Measurements from ENCODE around the gene C7orf25.

C7orf25 gene

DNA sequence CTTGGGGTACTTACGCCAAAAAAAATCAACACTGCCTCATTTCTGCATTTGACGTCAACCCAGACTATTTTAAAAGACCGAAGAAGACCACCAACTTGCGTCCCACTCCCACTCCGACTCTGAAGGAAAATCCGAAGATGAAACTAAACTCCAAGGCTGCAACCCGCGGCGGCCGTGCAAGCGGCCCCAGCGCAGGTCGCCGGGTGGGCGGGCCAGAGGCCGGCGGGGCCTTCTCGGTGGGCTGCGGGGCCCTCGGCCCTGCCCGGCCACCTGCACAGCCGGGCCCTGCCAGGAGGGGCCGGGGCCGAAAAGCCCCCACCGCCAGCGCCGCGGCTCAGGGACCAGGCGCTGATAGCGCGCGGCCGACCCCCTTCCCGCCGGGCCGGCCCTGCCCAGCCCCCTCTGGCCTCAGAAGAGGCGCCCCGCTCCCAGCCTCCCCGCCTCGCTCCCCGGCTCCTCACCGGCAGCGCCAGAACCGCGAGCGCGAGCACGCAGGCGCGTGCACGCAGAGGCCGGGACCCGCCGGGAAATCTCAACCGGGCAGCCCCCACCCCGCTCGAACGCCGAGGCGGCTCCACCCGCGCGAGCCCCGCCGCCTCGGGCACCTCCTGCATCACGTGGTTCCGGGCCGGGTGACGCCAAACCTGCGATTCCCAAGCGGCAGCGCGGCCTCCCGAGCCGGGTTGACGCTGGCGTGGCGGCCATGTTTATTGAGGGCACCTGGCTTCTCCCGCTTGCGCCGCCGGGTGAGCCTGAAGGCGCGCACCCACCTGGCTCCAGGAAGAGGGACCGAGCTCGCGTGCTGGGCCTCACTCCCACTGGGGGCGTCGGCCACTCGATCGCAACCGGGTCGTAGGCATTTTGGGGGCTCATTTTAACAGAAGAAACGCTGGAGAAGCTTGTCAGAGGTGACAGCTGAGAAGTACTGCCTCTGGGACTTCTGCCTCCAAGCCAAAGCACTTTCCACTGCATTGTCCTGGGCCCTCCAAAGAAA is at the start of gene C7orf25:
C7orf25 (minus strand) TSS at position 617 of the 994 bp plus-strand sequence. CDS start 1,170 bp downstream, outside the sequence.
- Histone ChIP-seq H3K4me1 (ENCODE audit: low read length) (peaks cover 23% of the 10 kb centered on the region), H3K9me3 (ENCODE audit: insufficient read depth, low read length) (no peaks in the 10 kb centered on the region), H3K36me3 (replicated peaks; ENCODE audit: low read depth, low read length) (peaks cover 23% of the 10 kb centered on the region), H3K9ac (ENCODE audit: low read length) (peak within 1 kb of the TSS; percentile 95), H3K79me2 (ENCODE audit: low read length) (peaks cover 10% of the 10 kb centered on the region), H4K20me1 (ENCODE audit: insufficient read depth, low read length) (no peaks in the 10 kb centered on the region), H2AFZ (ENCODE audit: low read depth, low read length) (peak within 1 kb of the TSS; percentile 76; the same call in 1 of the 2 replicates), H3K4me2 (ENCODE audit: low read length) (peak within 1 kb of the TSS; percentile 91), H3K27ac (ENCODE audit: low read length) (peak within 1 kb of the TSS; percentile 38), H3K27me3 (ENCODE audit: low read depth, low read length) (no peaks in the 10 kb centered on the region), H3K4me3 (ENCODE audit: low read length) (peak within 1 kb of the TSS; percentile 98)
- TF ChIP-seq, protein P1, sequence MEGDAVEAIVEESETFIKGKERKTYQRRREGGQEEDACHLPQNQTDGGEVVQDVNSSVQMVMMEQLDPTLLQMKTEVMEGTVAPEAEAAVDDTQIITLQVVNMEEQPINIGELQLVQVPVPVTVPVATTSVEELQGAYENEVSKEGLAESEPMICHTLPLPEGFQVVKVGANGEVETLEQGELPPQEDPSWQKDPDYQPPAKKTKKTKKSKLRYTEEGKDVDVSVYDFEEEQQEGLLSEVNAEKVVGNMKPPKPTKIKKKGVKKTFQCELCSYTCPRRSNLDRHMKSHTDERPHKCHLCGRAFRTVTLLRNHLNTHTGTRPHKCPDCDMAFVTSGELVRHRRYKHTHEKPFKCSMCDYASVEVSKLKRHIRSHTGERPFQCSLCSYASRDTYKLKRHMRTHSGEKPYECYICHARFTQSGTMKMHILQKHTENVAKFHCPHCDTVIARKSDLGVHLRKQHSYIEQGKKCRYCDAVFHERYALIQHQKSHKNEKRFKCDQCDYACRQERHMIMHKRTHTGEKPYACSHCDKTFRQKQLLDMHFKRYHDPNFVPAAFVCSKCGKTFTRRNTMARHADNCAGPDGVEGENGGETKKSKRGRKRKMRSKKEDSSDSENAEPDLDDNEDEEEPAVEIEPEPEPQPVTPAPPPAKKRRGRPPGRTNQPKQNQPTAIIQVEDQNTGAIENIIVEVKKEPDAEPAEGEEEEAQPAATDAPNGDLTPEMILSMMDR (IDR thresholded peaks at IDR 0.05; ENCODE audit: low read depth, low read length), result peak; percentile 13; the same call in 1 of the 2 replicates
- no peak for TF ChIP-seq EZH2phosphoT487 (IDR thresholded peaks at IDR 0.05; ENCODE audit: low read depth)

DNA sequence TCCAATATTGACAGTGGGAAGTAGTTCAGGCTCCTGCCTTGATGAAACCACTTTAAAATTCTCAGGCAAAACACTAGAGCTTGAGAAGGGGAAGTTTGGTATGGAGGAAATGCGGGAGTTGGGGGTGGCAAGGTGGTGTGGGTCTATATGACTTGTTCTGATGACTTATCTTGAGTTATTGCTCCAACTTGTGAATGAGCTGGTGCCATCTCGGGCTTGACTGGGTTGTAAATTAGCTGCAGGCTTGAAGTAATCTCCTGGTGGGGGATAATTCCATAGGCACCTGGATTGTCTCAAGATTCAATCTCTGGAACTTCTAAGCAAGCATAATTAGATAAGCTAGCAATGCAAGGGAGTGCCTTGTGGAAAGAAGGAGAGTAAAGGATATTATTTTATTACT is 49.3 kb upstream of the C7orf25 start:
- H3K36me3 ChIP-seq (replicated peaks; ENCODE audit: low read depth, low read length), result no peaks in the 10 kb centered on the region
- TF ChIP-seq EZH2phosphoT487 (IDR thresholded peaks at IDR 0.05; ENCODE audit: low read depth), result no peak
- TF ChIP-seq, protein P1 (IDR thresholded peaks at IDR 0.05; ENCODE audit: low read depth, low read length), result no peak
- peak overlapping the region; percentile 9; the same call in 1 of the 2 replicates for H2AFZ ChIP-seq (ENCODE audit: low read depth, low read length)
- H3K9me3 ChIP-seq (ENCODE audit: insufficient read depth, low read length), result 0 out of 2 replicates have a peak, but pooled peaks cover 3% of the 10 kb centered on the region
- H3K4me3 ChIP-seq (ENCODE audit: low read length), result no peak overlapping the region
- no peaks in the 10 kb centered on the region for H3K79me2 ChIP-seq (ENCODE audit: low read length)
- H3K27ac ChIP-seq (ENCODE audit: low read length), result peak overlapping the region; percentile 36; the same call in 1 of the 2 replicates
- peaks cover 29% of the 10 kb centered on the region for H3K4me1 ChIP-seq (ENCODE audit: low read length)
- H4K20me1 ChIP-seq (ENCODE audit: insufficient read depth, low read length), result no peaks in the 10 kb centered on the region
- peak overlapping the region; percentile 19 for H3K4me2 ChIP-seq (ENCODE audit: low read length)
- no peaks in the 10 kb centered on the region for H3K27me3 ChIP-seq (ENCODE audit: low read depth, low read length)
- H3K9ac ChIP-seq (ENCODE audit: low read length), result no peak overlapping the region

DNA sequence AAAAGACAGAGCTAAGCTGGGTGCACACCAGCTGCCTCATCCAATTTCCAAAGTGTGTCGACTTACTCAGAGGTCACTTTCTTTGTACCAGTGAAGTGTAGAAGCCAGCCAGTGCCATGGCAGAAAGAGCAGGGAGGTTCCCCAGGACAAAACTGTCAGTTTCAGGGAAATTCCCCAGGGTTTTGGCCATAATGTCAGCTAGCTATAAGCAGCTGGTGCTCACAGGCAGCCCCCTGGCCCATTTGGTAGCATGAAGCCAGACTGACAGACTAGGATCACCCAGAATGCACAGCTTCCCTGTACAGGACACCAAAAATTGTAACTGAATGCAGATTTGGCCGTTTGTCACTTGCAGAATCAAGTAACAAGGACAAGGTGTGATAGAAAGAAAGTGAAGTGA is 48.9 kb upstream of the C7orf25 start:
- Histone ChIP-seq H3K4me1 (ENCODE audit: low read length) (peaks cover 26% of the 10 kb centered on the region), H3K79me2 (ENCODE audit: low read length) (no peaks in the 10 kb centered on the region), H3K4me3 (ENCODE audit: low read length) (no peak overlapping the region), H3K27me3 (ENCODE audit: low read depth, low read length) (no peaks in the 10 kb centered on the region), H3K9me3 (ENCODE audit: insufficient read depth, low read length) (0 out of 2 replicates have a peak, but pooled peaks cover 3% of the 10 kb centered on the region), H4K20me1 (ENCODE audit: insufficient read depth, low read length) (no peaks in the 10 kb centered on the region), H3K4me2 (ENCODE audit: low read length) (peak overlapping the region; percentile 19), H3K9ac (ENCODE audit: low read length) (no peak overlapping the region; the same call in 1 of the 2 replicates), H3K36me3 (replicated peaks; ENCODE audit: low read depth, low read length) (no peaks in the 10 kb centered on the region), H3K27ac (ENCODE audit: low read length) (peak overlapping the region; percentile 36; the same call in 1 of the 2 replicates), H2AFZ (ENCODE audit: low read depth, low read length) (peak overlapping the region; percentile 9; the same call in 1 of the 2 replicates)
- no peak for TF ChIP-seq EZH2phosphoT487 (IDR thresholded peaks at IDR 0.05; ENCODE audit: low read depth)
- TF ChIP-seq, protein P1 (IDR thresholded peaks at IDR 0.05; ENCODE audit: low read depth, low read length), result no peak

DNA sequence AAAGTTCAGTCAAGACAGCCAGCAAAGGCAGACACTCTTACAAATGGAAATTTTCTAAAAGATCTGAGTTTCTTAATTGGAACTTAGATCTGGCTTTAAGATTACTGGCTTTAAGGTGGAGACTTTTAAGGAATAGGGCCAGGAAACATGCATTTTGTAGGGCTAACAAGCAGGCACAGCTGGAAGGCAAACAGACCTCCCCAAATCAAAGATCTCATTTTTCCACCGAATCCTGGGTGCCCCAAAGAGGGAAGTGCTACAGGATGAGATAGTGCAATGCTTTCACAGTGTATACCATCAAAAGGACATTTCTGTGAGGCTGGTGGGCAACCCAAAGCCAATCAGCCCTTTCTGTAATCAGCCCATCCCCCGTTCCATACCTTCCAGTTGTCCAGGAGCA is 47.7 kb upstream of the C7orf25 start:
- H3K9me3 ChIP-seq (ENCODE audit: insufficient read depth, low read length), result 0 out of 2 replicates have a peak, but pooled peaks cover 3% of the 10 kb centered on the region
- no peak for TF ChIP-seq EZH2phosphoT487 (IDR thresholded peaks at IDR 0.05; ENCODE audit: low read depth)
- TF ChIP-seq, protein P1 (IDR thresholded peaks at IDR 0.05; ENCODE audit: low read depth, low read length), result no peak
- H2AFZ ChIP-seq (ENCODE audit: low read depth, low read length), result peak overlapping the region; percentile 34; the same call in 1 of the 2 replicates
- H3K9ac ChIP-seq (ENCODE audit: low read length), result no peak overlapping the region
- no peak overlapping the region for H3K4me2 ChIP-seq (ENCODE audit: low read length)
- peaks cover 3% of the 10 kb centered on the region for H3K36me3 ChIP-seq (replicated peaks; ENCODE audit: low read depth, low read length)
- no peaks in the 10 kb centered on the region for H3K79me2 ChIP-seq (ENCODE audit: low read length)
- no peaks in the 10 kb centered on the region for H4K20me1 ChIP-seq (ENCODE audit: insufficient read depth, low read length)
- no peaks in the 10 kb centered on the region for H3K27me3 ChIP-seq (ENCODE audit: low read depth, low read length)
- peaks cover 15% of the 10 kb centered on the region for H3K4me1 ChIP-seq (ENCODE audit: low read length)
- no peak overlapping the region for H3K4me3 ChIP-seq (ENCODE audit: low read length)
- no peak overlapping the region for H3K27ac ChIP-seq (ENCODE audit: low read length)

Data from OCI-LY3 (cell line).